Activated gamma-delta T cell treated with Interleukin-2 at 50 U/mL for 16 hours (primary cell): Measurements from ENCODE around the gene CFAP44.
A peak's percentile ranks its signal among the peaks of the same experiment; 100 is the strongest.
"Not testable (repeated sequence)": the region's sequence is repeated elsewhere in the genome, so short reads cannot be mapped to it uniquely, and the experiment has no call there.

Experiments
- DNase-seq: peaks from one replicate; pipeline ENCODE4 v3.0.0-alpha.2; 2020

CFAP44 gene, protein sequence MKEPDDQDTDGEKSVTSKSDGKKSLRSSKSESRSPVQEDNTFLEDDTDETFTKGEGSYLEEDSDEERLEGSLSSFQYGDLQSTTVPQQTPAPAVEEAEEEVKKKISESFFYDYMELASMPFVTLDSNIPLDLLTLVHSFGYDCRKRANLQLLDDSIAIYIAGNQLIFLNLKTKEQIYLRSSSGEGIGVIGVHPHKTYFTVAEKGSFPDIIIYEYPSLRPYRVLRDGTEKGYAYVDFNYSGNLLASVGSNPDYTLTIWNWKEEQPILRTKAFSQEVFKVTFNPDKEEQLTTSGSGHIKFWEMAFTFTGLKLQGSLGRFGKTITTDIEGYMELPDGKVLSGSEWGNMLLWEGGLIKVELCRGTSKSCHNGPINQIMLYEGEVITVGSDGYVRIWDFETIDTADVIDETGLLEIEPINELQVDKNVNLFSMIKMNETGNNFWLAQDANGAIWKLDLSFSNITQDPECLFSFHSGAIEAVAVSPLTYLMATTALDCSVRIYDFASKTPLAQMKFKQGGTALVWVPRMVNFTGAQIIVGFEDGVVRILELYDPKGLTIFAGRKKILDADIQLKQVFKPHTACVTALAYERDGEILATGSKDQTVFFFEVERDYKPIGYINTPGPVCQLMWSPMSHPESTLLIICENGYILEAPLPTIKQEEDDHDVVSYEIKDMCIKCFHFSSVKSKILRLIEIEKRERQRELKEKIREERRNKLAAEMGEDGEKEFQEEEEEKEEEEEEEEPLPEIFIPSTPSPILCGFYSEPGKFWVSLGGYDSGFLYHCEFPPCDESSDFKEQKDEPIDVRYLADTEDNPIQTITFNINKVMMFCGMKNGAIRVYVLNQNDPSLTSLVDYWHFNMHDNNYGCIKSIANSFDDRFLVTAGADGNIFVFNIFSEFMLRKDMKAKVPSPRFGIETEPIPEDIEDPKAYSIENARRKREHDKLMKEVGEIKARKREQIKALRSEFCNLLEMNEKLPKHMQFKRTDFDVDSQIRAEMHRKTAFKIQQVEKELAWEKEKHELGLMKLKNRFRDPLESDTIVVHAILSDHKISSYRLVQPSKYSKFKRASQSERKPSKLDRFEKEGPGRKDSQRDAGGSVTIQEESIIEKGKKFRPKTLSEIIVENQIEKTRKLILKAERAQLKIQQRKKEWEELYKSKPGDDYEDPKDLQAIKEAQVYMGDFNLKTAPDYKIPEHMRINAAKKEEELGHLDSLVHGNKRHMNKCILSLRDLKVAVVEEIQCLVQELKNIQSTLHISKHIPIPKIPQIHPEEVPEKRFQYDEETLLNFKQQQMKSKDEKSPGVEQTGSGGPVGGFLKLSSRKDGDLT (N-terminal part only)

DNA sequence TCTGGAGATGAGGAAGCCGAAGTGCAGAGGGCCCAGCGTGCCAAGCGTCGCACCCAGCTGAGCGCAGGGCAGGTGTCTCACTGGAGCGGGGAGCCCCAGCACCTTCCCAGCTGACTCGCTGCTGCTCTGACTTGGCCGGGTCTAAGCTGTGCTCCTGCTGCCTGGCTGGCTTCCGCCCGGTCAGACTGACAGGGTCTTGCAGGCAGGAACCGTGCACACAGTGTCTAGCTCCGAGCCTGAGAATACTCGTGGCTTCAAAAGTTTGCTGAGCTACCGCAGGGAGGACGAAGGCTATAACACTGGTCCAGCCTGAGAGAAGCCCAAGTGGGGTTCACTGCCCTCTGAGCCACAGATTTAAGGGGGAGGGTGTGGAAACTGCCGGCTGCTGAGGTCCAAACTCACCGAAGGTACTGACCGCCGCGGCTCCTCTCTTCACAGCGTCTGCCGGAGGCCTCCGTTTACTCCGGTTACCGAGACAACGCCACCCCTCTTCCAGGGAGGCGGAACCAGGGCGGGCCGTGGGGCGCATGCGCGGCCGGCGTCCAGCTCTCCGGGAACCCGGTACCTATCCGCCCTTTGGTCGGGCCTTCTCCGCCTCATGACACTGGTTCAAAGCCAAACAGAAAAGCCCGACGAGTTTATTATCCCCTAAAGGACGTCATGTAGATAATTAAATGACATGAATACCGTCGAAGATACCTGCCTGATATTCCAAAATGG is at the start of gene CFAP44:
Gene CFAP44, minus strand, starts transcription at position 443 of the 720 bp plus-strand sequence. CDS start 7,829 bp downstream, outside the sequence.
- peak; percentile 49 for DNase-seq

DNA sequence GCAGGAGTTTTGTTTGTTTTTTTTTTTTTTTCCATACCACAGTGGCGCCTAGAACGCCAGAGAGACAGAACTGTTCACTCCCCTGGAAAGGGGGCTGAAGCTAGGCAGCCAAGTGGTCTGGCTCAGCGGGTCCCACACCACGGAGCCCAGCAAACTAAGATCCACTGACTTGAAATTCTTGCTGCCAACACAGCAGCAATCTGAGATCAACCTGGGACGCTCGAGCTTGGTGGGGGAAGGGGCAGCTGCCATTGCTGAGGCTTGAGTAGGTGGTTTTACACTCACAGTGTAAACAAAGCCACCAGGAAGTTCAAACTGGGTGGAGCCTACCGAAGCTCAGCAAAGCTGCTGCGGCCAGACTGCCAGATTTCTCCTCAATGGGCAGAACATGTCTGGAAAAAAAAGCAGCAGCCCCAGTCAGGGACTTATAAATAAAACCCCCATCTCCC is 43.9 kb upstream of the CFAP44 start:
- DNase-seq, result peak; percentile 50

DNA sequence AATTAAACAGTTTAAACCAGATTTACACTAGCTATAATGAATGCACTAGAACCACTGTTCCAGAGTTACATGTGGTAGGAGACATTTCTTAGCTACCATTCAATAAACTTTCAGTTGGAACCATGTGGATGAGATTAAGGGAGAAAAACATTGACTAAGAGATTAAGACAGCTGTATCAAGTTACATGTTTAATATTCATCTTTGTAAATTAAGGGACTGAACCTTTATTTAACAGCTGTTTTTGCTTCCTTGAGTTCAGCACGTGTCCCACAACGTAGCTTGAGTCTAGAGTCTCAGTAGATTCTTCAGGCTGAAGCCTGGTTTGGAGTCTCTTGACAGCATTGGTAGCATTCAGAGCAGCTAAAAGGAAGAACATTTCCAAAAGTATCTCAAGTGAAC is 27.2 kb upstream of the CFAP44 start:
- DNase-seq, result no peak

DNA sequence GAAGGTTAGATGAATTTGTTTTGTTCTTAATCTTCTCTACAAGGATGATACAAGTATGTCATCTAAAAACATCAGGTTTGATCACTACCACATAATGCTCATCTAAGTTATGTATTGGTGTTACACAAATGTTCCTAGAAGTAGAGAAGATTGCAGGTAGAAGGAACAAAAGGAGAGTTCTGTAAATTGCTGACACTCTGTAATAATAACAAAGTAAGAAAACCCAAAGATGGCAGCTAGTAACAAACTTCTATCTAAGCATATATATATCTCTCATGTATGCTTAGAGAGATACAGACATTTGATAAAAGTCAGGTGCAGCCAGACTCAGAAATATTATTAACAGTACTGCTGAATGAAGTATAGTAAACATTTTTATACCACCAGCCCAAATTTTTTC is 20.2 kb upstream of the CFAP44 start:
- DNase-seq, result no peak

DNA sequence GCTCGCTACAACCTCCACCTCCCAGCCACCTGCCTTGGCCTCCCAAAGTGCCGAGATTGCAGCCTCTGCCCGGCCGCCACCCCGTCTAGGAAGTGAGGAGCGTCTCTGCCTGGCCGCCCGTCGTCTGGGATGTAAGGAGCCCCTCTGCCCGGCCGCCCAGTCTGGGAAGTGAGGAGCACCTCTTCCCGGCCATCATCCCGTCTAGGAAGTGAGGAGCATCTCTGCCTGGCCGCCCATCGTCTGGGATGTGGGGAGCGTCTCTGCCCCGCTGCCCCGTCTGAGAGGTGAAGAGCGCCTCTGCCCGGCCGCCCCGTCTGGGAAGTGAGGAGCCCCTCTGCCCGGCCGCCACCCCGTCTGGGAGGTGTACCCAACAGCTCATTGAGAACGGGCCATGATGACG is 17.3 kb upstream of the CFAP44 start:
- not testable (repeated sequence) for DNase-seq

DNA sequence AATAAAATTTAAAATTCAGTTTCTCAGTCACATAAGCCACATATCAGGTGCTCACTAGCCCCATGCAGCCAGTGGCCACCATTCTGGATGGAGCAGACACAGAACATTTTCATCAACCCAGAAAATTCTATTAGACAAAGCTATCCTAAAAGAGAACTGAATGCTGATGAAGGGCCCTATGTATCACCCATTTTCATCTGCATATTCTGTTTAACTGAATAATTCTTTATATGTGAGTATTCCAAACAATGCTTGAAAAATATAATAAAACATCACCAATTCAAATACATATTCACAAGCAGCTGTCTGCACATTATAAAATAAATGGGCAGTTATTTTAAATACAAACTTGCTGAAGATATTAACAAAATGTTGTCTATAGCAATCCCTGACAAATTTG is 14.2 kb upstream of the CFAP44 start:
- DNase-seq, result no peak

DNA sequence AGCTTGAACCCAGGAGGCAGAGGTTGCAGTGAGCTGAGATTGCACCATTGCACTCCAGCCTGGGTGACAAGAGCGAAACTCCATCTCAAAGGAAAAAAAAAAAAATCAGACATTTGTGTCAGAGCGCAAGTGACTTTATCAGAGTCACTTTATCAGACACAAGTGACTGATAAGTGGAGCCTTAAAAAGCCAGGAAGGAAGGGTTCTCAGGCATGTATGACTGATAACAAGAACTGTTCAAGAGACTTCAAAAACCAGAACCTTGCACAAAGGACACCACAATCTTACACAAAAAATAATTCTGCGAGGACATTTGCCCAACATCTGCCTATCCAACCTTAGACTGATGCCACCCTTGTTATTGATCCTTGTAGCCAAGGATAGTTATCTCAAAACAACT is 13.3 kb upstream of the CFAP44 start:
- no peak for DNase-seq

DNA sequence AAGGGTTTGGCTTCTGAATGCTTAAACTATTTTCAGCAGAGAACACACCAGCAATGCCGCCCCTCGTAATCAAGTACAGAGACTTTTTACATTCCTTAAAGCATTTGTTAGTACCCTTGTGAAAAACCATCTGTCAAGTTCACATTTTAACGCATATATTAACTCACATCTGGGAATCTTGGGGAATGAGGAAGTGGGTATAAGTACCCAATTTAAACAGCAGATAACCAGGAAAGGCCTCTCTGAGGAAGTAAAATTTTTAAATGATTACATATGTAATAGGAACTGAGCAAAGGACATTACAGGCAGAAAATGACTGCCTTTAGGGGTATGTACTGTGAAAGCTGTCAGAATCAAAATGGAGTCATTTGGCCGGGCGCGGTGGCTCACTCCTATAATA is 12.8 kb upstream of the CFAP44 start:
- DNase-seq, result no peak

DNA sequence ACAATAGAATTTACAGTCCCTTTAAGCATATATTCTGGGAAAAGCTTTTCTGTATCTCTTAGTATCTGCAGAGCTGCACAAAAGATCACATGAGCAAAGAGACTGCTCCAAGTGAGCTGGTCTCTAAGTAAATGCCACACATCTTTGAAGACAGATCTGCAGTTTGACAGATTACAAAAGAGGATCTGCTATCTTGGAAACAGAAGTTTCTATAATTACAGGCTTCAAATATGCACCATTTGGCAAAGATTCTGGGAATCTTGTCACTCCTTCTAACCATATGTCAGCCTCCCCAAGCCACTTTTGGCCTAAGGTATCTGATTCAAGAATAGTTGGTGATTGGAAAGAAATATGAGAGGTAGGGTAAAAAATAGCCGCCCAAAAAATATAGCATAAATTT is 9.6 kb upstream of the CFAP44 start:
- DNase-seq, result no peak

DNA sequence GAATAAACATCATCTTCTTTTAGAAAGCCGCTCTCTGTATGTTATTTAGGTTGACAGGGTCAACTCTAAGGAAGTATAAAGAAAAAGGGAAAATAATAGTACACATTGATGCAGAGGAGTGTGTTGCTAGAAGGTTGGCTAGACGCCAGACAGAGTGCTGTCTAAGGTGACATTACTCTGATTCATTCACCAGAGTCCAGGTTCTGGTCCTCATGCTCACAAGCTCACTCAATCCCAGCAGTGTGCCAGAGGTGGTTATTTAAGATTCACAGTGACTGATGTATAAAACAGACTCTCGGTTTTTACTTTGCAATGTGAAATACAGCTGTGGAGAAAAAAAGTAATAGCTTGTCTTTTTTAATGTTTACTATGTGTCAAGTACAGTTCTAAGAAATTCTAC is 1.7 kb downstream of the CFAP44 start:
- no peak for DNase-seq

DNA sequence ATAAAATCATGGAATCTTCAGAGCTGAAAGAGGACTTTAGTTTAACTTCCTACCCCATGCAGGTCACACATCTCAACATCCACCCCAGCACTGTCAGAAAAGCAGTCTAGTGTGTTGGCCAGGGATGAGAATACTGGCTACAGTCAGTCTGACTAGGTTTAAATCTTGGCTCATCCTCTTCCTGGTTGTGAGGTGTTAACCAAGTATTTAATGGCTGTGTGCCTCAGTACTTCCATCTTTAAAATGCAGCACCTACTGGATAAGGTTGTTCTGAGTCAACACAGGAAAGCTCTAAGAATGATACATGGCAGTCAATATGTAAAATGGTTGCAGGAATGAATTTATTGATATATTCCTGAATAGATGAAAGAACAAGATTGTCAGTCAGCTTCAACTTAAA is 3.1 kb downstream of the CFAP44 start:
- DNase-seq, result no peak

DNA sequence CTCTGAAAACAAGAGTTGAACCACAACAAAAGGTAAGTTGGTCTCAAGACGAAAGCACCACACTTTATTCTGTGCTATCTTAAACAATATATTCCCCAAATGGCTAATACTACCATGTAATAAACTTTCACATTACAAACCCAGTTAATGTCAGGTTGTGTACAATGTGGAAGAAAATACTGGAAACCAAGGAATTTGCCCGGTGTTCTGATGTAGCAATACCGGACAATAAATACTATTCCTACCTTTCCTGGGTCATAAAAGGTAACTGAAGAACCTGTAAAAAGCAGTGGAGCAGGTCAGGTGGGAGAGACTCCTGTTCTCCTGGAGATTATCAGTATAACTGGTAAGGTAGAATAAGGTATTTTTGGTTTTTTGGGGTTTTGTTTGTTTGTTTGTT is 3.9 kb downstream of the CFAP44 start:
- no peak for DNase-seq

DNA sequence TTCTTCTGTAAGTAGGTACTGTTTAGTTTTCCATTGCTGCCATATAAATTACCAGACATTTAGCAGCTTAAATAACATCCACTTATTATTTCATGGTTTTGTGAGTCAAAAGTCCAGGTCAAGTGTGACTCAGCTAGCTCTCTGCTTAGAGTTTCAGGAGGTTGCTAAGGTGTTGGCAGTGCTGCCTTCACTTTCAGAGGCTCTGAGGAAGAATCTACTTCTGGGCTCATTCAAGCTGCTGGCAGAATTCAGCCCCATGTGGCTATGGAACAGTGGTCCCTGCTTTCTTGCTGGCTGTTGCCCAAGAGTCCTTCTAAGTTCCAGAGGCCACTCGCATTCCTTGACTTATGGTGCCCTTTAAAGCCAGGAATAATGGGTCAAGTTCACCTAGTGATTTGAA is 4.5 kb downstream of the CFAP44 start:
- DNase-seq, result no peak

DNA sequence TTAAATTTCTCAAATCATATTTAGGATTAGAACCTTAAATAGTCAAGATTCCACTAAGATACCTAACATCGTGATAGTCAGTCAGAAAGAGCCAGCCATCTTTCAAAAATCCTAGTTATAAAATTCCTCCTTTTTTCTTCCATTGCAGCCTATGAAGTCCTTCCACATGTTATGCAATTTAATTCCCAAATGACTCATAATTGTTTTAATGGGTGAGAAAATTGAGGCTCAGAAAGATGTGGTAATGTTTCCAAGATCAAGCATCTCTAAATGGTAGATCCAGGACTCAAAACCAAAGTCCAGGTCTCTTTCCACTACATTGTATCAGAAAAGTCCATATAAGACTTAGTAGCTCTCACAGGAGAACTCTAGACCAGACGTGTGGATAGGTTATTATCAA is 9.5 kb downstream of the CFAP44 start:
- DNase-seq, result no peak

DNA sequence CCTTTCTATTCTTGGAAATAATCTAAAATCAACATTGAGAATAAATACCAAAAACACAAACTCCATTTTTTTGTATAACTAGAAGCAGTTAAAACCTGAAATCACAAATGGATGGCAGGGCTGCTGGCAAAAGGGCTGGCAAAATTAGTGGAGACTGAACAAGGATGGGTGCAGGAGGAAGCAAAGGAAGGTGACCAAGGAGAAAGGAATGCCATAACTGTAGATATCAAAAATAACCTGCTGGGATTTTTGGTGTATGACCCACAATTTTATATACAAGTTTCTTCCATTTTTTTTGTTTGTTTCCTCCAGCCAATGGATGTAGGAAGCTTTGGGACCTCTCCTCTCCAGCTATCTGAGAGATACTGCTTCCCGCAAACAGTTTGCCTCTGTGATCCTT is 12.7 kb downstream of the CFAP44 start:
- no peak for DNase-seq

DNA sequence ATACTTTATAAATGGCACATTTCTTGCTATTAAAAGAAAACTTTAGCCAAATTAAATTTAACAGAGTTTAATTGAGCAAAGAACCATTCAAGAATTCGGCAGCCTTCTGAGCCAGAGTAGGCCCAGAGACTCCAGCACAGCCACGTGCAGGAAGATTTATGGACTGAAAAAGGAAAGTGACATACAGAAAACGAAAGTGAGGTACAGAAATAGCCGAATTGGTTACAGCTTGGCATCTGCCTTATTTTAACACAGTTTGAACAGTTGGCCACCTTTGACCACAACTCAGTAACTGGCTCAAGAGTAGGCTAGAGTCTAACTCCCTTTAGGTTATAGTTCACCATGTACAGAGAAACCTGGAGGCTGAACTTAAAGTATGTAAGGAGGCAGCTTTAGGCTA is 17.6 kb downstream of the CFAP44 start:
- no peak for DNase-seq

DNA sequence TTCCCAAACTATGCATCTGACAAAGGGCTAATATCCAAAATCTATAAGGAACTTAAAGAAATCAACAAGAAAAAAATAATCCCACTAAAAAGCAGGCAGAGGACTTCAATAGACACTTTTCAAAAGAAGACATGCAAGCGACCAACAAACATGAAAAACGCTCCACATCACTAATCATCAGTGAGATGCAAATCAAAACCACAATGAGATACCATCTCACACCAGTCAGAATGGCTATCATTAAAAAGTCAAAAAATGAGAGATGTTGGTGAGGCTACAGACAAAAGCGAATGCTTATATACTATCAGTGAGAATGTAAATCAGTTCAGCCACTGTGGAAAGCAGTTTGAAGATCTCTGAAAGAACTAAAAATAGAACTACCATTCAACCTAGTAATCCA is 20.2 kb downstream of the CFAP44 start:
- DNase-seq, result no peak

DNA sequence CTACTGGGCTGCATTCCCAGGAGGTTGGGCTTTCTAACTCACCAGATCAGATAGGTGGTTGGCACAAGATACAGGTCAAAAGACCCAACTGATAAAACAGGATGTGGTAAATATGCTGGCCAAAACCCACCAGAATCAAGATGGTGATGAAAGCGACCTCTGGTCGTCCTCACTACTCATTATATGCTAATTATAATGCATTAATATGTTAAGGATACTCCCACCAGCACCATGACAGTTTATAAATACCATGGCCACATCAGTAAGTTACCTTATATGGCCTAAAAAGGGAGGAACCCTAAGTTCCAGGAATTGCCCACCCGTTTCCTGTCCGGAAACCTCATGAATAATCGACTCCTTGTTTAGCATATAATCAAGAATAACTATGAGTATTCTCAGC is 31.6 kb downstream of the CFAP44 start:
- no peak for DNase-seq

DNA sequence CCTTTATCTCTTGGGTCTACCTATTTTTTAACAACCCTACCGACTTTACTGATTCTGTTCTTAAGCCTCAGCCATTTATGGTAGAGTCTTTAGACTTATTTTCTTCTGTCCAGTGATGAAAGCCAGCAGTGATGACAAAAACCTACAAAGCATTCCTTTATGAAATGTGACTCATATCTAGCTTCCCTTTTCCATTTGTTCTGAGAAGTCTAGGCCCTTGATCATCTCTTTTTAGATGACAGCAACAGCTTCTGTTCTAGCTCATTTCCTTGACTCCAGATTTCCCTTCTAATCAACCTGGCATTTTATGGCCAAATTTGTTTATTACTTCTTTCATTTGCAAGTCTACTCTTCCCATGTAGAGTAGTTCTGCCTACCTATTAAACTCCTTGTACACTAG is 36.1 kb downstream of the CFAP44 start:
- no peak for DNase-seq

DNA sequence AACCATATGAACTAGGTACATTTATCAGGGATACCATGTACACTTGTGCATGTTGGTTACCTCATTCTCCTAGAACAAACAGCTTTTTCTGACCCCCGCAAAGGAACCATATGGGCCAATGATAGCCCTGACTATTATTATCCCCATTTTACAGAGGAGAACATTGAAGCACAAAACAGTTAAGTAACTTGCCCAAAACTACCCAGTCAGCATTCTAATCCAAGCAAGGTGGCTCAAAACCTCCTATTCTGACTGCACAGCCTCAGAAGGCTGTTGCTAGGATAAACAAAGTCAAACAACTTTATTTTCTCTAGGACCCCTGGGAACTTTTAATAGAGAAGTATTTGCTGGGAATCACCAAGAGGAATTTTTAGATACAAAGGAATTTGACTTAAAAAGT is 36.7 kb downstream of the CFAP44 start:
- no peak for DNase-seq
